Measurements from ENCODE around the gene CPZ.

CPZ gene

DNA sequence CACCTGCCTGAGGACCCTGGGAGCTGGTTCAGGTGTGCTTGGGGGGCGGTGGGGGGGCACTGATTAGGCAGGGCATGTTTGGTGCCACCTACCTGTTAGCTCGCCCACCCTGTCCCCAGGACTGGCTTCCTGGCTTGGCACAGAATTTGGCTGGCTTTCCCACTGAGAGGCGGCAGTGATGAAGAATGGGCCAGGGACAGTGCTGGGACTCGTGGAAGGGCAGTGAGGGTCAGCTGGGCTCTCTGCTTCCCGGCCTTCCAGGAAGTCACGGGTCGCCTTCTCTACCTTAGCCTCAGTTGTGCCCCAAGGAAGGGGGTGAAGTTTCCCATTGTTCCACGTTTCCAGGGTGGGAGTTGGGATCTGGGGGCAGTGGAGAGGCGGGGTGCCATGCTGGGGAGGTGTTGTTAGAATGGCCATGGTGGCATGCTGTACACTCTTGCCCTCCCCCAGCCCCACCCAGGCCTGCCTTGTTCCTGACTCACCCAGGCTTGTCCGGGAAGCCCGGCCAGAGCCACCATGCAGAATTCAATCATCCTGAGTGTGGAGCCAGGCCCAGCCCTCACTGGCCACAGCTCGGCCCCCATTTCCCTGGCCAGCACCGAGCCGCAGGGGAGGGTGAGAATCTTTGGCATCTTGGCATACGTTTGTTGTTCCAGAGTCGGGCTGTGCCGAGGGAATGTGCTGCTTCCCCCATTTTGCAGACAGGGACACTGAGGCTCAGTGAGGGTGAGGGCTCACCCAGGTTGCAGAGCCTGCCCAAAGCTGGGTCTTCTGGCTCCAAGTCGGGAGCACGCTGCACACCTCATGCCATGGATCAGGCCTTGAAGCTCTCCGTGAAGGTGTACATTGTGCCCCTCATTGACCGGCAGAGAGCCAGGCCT is 34.2 kb upstream of the CPZ start (continued):
- TF ChIP-seq ZNF530 (tag by site-specific recombination; IDR thresholded peaks at IDR 0.05; ENCODE audit: low read depth) (no peak), ZNF776 (tag by site-specific recombination; IDR thresholded peaks at IDR 0.05; ENCODE audit: borderline replicate concordance) (no peak)
- TF ChIP-seq, protein P1, sequence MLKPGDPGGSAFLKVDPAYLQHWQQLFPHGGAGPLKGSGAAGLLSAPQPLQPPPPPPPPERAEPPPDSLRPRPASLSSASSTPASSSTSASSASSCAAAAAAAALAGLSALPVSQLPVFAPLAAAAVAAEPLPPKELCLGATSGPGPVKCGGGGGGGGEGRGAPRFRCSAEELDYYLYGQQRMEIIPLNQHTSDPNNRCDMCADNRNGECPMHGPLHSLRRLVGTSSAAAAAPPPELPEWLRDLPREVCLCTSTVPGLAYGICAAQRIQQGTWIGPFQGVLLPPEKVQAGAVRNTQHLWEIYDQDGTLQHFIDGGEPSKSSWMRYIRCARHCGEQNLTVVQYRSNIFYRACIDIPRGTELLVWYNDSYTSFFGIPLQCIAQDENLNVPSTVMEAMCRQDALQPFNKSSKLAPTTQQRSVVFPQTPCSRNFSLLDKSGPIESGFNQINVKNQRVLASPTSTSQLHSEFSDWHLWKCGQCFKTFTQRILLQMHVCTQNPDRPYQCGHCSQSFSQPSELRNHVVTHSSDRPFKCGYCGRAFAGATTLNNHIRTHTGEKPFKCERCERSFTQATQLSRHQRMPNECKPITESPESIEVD (tag by site-specific recombination; IDR thresholded peaks at IDR 0.05): no peak

DNA sequence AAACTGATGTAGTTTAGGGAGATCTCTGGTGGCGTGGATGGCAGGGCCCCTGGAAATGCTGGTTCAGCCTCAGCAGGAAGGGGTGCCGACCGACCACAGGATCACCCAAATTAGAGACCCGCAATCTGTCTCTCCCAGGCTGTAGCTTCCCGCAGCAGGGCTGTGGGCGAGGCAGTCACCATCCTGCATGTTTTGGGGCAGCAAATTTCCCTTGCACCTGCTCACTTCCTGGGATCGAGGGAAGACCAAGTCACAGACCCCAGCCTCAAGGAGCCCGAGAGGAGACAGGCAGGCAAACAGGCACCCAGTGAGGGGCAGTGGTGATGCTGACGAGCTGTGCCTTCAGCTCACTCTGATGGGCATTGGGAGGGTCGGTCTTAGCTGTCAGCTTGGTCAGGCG is 33.6 kb upstream of the CPZ start:
- ChIA-PET CTCF (no interaction called here), POLR2A (no interaction called here)
- no peak for TF ChIP-seq ZNF354C (tag by site-specific recombination; IDR thresholded peaks at IDR 0.05; ENCODE audit: borderline replicate concordance, low read depth)
- no peak for TF ChIP-seq ZNF792 (tag by site-specific recombination; IDR thresholded peaks at IDR 0.05)
- TF ChIP-seq, protein P2, sequence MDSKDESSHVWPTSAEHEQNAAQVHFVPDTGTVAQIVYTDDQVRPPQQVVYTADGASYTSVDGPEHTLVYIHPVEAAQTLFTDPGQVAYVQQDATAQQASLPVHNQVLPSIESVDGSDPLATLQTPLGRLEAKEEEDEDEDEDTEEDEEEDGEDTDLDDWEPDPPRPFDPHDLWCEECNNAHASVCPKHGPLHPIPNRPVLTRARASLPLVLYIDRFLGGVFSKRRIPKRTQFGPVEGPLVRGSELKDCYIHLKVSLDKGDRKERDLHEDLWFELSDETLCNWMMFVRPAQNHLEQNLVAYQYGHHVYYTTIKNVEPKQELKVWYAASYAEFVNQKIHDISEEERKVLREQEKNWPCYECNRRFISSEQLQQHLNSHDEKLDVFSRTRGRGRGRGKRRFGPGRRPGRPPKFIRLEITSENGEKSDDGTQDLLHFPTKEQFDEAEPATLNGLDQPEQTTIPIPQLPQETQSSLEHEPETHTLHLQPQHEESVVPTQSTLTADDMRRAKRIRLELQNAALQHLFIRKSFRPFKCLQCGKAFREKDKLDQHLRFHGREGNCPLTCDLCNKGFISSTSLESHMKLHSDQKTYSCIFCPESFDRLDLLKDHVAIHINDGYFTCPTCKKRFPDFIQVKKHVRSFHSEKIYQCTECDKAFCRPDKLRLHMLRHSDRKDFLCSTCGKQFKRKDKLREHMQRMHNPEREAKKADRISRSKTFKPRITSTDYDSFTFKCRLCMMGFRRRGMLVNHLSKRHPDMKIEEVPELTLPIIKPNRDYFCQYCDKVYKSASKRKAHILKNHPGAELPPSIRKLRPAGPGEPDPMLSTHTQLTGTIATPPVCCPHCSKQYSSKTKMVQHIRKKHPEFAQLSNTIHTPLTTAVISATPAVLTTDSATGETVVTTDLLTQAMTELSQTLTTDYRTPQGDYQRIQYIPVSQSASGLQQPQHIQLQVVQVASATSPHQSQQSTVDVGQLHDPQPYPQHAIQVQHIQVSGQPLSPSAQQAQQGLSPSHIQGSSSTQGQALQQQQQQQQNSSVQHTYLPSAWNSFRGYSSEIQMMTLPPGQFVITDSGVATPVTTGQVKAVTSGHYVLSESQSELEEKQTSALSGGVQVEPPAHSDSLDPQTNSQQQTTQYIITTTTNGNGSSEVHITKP (tag by site-specific recombination; IDR thresholded peaks at IDR 0.05): no peak
- TF ChIP-seq GLI2 (tag by site-specific recombination; IDR thresholded peaks at IDR 0.05; ENCODE audit: borderline replicate concordance, low read depth): no peak
- TF ChIP-seq, protein P3, sequence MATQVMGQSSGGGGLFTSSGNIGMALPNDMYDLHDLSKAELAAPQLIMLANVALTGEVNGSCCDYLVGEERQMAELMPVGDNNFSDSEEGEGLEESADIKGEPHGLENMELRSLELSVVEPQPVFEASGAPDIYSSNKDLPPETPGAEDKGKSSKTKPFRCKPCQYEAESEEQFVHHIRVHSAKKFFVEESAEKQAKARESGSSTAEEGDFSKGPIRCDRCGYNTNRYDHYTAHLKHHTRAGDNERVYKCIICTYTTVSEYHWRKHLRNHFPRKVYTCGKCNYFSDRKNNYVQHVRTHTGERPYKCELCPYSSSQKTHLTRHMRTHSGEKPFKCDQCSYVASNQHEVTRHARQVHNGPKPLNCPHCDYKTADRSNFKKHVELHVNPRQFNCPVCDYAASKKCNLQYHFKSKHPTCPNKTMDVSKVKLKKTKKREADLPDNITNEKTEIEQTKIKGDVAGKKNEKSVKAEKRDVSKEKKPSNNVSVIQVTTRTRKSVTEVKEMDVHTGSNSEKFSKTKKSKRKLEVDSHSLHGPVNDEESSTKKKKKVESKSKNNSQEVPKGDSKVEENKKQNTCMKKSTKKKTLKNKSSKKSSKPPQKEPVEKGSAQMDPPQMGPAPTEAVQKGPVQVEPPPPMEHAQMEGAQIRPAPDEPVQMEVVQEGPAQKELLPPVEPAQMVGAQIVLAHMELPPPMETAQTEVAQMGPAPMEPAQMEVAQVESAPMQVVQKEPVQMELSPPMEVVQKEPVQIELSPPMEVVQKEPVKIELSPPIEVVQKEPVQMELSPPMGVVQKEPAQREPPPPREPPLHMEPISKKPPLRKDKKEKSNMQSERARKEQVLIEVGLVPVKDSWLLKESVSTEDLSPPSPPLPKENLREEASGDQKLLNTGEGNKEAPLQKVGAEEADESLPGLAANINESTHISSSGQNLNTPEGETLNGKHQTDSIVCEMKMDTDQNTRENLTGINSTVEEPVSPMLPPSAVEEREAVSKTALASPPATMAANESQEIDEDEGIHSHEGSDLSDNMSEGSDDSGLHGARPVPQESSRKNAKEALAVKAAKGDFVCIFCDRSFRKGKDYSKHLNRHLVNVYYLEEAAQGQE (tag by site-specific recombination; IDR thresholded peaks at IDR 0.05): no peak
- TF ChIP-seq, protein P4, sequence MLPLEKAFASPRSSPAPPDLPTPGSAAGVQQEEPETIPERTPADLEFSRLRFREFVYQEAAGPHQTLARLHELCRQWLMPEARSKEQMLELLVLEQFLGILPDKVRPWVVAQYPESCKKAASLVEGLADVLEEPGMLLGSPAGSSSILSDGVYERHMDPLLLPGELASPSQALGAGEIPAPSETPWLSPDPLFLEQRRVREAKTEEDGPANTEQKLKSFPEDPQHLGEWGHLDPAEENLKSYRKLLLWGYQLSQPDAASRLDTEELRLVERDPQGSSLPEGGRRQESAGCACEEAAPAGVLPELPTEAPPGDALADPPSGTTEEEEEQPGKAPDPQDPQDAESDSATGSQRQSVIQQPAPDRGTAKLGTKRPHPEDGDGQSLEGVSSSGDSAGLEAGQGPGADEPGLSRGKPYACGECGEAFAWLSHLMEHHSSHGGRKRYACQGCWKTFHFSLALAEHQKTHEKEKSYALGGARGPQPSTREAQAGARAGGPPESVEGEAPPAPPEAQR (tag by site-specific recombination; IDR thresholded peaks at IDR 0.05): no peak
- TF ChIP-seq, protein P5, sequence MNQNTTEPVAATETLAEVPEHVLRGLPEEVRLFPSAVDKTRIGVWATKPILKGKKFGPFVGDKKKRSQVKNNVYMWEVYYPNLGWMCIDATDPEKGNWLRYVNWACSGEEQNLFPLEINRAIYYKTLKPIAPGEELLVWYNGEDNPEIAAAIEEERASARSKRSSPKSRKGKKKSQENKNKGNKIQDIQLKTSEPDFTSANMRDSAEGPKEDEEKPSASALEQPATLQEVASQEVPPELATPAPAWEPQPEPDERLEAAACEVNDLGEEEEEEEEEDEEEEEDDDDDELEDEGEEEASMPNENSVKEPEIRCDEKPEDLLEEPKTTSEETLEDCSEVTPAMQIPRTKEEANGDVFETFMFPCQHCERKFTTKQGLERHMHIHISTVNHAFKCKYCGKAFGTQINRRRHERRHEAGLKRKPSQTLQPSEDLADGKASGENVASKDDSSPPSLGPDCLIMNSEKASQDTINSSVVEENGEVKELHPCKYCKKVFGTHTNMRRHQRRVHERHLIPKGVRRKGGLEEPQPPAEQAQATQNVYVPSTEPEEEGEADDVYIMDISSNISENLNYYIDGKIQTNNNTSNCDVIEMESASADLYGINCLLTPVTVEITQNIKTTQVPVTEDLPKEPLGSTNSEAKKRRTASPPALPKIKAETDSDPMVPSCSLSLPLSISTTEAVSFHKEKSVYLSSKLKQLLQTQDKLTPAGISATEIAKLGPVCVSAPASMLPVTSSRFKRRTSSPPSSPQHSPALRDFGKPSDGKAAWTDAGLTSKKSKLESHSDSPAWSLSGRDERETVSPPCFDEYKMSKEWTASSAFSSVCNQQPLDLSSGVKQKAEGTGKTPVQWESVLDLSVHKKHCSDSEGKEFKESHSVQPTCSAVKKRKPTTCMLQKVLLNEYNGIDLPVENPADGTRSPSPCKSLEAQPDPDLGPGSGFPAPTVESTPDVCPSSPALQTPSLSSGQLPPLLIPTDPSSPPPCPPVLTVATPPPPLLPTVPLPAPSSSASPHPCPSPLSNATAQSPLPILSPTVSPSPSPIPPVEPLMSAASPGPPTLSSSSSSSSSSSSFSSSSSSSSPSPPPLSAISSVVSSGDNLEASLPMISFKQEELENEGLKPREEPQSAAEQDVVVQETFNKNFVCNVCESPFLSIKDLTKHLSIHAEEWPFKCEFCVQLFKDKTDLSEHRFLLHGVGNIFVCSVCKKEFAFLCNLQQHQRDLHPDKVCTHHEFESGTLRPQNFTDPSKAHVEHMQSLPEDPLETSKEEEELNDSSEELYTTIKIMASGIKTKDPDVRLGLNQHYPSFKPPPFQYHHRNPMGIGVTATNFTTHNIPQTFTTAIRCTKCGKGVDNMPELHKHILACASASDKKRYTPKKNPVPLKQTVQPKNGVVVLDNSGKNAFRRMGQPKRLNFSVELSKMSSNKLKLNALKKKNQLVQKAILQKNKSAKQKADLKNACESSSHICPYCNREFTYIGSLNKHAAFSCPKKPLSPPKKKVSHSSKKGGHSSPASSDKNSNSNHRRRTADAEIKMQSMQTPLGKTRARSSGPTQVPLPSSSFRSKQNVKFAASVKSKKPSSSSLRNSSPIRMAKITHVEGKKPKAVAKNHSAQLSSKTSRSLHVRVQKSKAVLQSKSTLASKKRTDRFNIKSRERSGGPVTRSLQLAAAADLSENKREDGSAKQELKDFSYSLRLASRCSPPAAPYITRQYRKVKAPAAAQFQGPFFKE (tag by site-specific recombination; IDR thresholded peaks at IDR 0.05; ENCODE audit: borderline replicate concordance): no peak
- no peak for TF ChIP-seq KLF9 (tag by site-specific recombination; IDR thresholded peaks at IDR 0.05; ENCODE audit: low read depth)
- TF ChIP-seq IKZF3 (tag by site-specific recombination; IDR thresholded peaks at IDR 0.05): no peak
- TF ChIP-seq, protein P6, sequence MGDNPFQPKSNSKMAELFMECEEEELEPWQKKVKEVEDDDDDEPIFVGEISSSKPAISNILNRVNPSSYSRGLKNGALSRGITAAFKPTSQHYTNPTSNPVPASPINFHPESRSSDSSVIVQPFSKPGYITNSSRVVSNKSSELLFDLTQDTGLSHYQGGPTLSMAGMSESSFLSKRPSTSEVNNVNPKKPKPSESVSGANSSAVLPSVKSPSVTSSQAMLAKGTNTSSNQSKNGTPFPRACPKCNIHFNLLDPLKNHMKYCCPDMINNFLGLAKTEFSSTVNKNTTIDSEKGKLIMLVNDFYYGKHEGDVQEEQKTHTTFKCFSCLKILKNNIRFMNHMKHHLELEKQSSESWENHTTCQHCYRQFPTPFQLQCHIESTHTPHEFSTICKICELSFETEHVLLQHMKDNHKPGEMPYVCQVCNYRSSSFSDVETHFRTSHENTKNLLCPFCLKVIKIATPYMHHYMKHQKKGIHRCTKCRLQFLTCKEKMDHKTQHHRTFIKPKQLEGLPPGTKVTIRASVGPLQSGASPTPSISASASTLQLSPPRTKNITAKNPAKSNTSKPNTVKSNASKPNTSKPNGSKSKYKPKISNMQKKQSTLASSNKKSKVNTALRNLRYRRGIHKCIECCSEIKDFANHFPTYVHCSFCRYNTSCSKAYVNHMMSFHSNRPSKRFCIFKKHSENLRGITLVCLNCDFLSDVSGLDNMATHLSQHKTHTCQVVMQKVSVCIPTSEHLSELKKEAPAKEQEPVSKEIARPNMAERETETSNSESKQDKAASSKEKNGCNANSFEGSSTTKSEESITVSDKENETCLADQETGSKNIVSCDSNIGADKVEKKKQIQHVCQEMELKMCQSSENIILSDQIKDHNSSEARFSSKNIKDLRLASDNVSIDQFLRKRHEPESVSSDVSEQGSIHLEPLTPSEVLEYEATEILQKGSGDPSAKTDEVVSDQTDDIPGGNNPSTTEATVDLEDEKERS (tag by site-specific recombination; IDR thresholded peaks at IDR 0.05): no peak
- TF ChIP-seq ZNF223 (tag by site-specific recombination; IDR thresholded peaks at IDR 0.05): no peak

More for the DNA sequence above, 33.6 kb upstream of the CPZ start:
- H3K27ac ChIP-seq (ENCODE audit: extremely low read depth, low read depth, low read length): no peak overlapping the region
- no peaks in the 10 kb centered on the region for H3K4me1 ChIP-seq (ENCODE audit: control insufficient read depth, insufficient read depth, low read length)
- H3K4me3 ChIP-seq (ENCODE audit: low read depth, low read length): no peak overlapping the region
- no peaks in the 10 kb centered on the region for H3K9me3 ChIP-seq (ENCODE audit: control insufficient read depth, insufficient read depth, low read depth, low read length)
- H3K36me3 ChIP-seq (ENCODE audit: control insufficient read depth in 2 of 2, insufficient read depth in 1 of 2, low read length in 2 of 2): no peaks in the 10 kb centered on the region

All from HEK293 (cell line).